GF-D8 (cell line): Measurements from ENCODE around the gene EYS.
"Not testable (repeated sequence)": the region's sequence is repeated elsewhere in the genome, so short reads cannot be mapped to it uniquely, and the experiment has no call there.

Experiments used
- DNase-seq: peaks from one replicate; lab custom pipeline; 2025; lab: John Stamatoyannopoulos, UW

The EYS gene

GRCh38 chr6:64299176-64299575 is 1407.8 kb downstream of the EYS start:
- DNase-seq = no peak

GRCh38 chr6:64294034-64294433 is 1413.0 kb downstream of the EYS start:
- DNase-seq = no peak

DNA sequence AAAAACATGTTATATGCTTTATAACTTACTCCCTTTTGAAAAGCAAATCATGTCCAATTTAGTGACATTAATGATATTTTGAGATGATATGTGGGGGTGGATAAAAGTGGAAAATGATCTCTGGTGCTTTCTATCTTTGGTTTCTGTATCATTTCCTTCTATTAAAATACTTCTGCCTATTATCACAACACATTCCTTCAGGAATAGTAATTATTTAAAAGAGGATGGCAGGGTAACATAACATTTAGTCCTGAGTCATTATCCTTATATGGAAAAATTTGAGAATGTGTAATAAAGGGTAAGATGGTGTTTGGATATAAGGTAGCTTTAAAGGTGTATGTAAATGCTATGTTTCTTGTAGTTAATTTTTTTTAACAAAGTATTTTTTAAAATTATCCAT is 1413.7 kb downstream of the EYS start:
- no peak for DNase-seq

DNA sequence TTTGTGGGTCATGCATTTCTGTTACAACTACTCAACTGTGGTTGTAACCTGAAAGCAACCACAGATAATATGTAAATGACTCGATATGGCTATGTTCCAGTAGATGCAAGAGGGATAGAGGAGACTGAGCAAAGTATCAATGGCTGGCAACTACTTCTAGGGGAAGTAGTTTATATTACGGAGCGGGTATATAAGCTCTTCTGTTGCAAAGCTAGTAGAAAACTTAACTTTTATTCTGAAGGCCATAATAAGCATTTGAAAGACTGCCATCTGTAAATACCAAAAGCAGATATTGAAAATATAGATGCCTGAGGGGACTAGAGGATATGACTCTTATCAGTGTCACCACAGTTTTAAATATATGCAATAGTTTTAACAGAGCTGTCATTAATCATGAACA is 1416.2 kb downstream of the EYS start:
- DNase-seq = no peak

DNA sequence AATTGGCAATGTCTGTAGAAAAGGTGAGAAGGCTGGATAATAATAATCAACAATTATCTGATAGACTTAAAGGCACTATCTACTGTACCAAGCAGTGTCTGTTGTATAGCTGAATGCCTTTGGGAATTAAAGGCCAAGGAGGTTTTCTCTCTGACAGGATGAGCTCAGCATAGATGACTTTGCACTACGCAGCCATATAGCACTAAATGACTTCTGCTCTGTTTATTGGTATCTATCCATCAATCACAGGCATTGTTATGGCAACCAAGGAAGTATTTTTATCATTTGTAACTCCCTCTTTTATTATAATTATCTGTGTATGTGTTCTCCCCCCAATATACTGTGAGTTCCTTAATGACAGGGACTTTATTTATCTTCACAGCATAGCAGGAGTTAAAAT is 1417.1 kb downstream of the EYS start:
- no peak for DNase-seq

GRCh38 chr6:64288351-64288750 is 1418.7 kb downstream of the EYS start:
- DNase-seq = no peak

- no peak for DNase-seq
These were observed 1425.9 kb downstream of the EYS start for GRCh38 chr6:64281167-64281566.

DNA sequence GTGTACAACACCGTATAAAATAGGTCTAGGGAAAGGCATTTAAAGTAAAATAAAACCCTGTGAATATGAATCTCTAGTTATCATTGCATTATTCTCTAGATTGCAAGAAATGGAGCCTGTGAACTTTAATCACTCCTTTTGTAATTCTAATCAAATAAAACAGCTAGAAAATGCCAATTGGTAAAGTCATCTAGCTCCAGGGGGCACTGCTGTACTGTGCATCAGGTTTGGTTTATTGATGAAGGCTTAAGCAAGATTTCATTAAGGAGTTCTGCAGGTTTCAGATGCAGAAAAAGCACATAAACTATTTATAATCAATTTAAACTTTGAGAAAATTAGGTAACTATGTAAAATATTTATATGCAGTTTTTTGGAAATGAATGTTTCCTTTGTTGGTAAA is 1426.5 kb downstream of the EYS start:
- DNase-seq = no peak

DNA sequence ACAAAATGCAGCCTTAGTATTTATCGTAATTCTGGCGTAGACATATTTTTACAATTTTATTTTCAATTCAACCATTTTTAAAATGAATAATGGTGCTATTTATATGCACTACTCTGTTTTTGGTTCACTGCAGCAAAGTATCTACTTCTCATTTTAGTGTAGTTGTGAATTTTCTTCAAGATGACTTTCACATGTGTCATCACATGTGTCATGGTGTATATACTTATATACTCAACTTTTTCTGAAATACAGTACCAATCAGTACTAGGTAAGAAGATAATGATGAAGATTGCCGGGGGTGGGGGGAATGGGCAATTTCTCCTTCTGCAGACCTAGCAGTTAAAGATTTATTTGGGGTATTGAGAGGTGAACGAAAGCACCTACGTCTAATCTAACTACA is 1436.9 kb downstream of the EYS start:
- DNase-seq = no peak

- DNase-seq = no peak
These were observed 1440.6 kb downstream of the EYS start for GRCh38 chr6:64266351-64266821.

DNA sequence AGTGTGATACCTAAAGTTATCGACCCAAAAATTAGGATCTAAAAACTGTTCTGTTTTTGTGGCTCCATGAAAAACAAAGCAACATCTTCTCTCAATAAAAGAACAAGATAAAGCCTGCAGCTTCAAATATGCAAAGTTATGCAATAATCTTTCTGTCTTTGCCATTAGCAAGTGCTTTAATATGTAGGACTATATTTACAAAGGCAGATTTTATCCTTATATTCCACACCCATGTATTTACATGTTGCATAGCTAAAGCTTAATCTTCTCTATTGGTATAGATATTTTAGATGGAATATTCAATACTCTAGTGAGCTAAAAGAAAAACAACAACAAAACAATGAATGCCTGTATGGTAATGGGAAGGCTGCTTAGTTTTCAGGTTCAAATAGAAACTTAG is 1443.2 kb downstream of the EYS start:
- no peak for DNase-seq

GRCh38 chr6:64259372-64259771 is 1447.7 kb downstream of the EYS start:
- no peak for DNase-seq

GRCh38 chr6:64258752-64259151 is 1448.3 kb downstream of the EYS start:
- DNase-seq = no peak

GRCh38 chr6:64258302-64258701 is 1448.7 kb downstream of the EYS start:
- no peak for DNase-seq

GRCh38 chr6:64257586-64257985 is 1449.4 kb downstream of the EYS start:
- DNase-seq = no peak

GRCh38 chr6:64256483-64256882 is 1450.5 kb downstream of the EYS start:
- no peak for DNase-seq

- DNase-seq = no peak
These were observed 1452.0 kb downstream of the EYS start for GRCh38 chr6:64255000-64255399.

- DNase-seq = no peak
These were observed 1452.5 kb downstream of the EYS start for GRCh38 chr6:64254558-64254957.

DNA sequence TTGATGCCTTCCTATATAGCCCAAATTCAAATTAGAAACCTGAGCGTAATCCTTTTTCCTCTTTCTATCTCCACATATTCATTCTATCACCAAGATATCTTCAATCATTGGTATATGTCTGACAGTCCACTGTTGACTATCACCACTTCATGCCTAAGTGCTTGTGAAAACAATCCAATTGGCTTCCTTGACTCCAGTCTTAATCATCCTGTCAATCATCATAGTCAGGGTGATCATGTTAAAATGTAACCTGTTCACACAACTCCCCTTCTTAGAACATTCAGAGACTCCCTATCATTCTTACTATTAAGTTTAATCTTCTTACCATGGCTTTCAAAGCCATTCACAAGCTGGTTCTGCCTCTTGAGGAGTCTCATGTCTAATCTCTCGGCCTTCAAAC is 1454.8 kb downstream of the EYS start:
- DNase-seq = no peak

- DNase-seq = no peak
These were observed 1456.9 kb downstream of the EYS start for GRCh38 chr6:64250126-64250525.

DNA sequence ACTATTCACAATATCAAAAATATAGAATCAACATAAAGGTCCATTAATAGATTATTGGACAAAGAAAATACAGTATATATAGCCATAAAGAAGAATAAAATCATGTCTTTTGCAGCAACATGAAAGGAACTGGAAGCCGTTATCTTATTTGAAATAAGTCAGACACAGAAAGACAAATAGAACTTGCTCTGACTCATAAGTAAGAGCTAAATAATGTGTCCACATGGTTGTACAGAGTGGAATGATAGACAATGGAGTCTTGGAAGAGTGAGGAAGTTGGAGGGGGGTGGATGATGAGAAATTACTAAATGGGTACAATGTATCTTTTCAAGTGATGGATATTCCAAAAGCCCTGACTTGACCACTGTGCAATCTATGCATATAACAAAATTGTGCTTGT is 1457.9 kb downstream of the EYS start:
- DNase-seq = no peak

- DNase-seq = no peak
These were observed 1463.4 kb downstream of the EYS start for GRCh38 chr6:64243618-64244017.

- not testable (repeated sequence) for DNase-seq
These were observed 1468.1 kb downstream of the EYS start for GRCh38 chr6:64238908-64239307.

DNA sequence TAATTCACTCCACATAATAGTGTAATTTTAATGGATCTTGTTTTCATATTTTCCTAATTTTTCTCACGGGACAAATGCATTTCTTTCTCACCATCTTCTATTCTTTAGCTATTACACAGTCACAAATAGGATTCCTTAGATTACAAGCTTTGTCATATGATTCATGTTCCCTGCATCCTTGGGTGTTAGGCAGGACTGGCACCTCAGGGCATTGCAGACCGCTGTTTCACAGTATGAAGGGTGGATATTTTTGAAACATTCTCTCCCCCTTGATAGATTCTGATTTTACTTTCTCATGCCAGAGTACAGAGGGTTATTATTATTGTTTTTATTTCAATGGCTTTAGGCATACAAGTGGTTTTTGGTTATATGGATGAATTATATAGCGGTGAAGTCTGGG is 1469.0 kb downstream of the EYS start:
- DNase-seq = no peak

DNA sequence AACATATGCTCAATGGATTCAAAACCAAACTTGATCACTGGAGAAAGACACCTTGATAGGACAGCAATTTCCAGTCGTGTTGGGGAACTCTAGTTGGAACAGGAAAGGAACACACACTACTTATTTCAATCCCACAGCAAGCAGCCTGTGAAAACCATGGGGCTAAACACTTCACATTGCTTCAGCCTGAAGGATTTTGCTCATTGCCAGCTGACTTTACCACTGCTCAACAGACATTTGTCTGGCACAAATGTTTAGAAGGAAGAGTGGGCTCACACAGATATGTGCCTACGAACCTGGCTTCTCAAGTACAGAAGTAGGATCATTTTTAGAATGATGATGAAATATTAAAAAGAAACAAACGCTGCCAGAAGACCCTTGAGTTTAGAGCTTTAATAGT is 1473.3 kb downstream of the EYS start:
- no peak for DNase-seq
